NB4 (cell line): ENCODE measurements around the gene HIGD1C.

Experiments
- DNase-seq: peaks from one replicate; pipeline ENCODE4 v3.0.0; 2010; ENCODE audit warnings: low read depth
- H3K4me3 ChIP-seq: one replicate; pipeline ENCODE4 v1.5.1; 2011; ENCODE audit warnings: mild to moderate bottlenecking, low read depth, low read length, moderate library complexity
- MAX ChIP-seq: IDR thresholded peaks from 2 replicates; pipeline ENCODE4 v1.6.1; 2011; ENCODE audit warnings: low read depth, low read length
- MYC ChIP-seq: IDR thresholded peaks from 2 replicates; pipeline ENCODE4 v1.6.1; 2011; ENCODE audit warnings: low read depth, low read length
- POLR2A ChIP-seq: IDR thresholded peaks from 2 replicates; pipeline ENCODE4 v1.6.1; 2011; ENCODE audit warnings: mild to moderate bottlenecking; ENCODE audit not compliant: insufficient read length; ENCODE audit errors: extremely low read depth
- TF ChIP-seq, protein P1 (sequence below): IDR thresholded peaks from one replicate; pipeline ENCODE4 v1.5.1; 2012; ENCODE audit warnings: low read depth, low read length

The HIGD1C gene

GRCh38 chr12:50936821-50937530, 15.4 kb upstream of the HIGD1C start:
- TF ChIP-seq MYC (no peak), MAX (peak; percentile 35; the same call in 1 of the 2 replicates)

DNA sequence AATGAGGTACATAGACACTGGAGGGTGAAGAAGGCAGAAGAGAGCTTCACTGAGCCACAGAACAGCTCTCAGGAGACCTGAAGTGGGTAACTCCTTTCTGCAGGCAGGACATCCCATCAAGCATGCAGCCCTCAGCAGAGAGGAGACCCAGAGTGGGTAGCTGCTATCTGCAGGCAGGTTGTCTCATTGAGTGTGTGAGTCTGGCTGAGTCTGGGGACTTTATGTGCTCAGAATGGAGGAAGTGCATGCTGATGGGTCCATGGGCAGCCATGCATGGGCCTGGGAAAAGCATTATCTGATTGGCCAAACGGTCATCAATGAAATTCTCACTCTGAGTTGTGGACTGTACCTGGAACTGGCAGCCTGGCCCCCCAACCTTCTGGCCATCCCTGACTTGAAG, 14.7 kb upstream of the HIGD1C start:
- peak; percentile 35 for DNase-seq
- H3K4me3 ChIP-seq, result no peak overlapping the region
- no peak for TF ChIP-seq MAX
- TF ChIP-seq, protein P1, sequence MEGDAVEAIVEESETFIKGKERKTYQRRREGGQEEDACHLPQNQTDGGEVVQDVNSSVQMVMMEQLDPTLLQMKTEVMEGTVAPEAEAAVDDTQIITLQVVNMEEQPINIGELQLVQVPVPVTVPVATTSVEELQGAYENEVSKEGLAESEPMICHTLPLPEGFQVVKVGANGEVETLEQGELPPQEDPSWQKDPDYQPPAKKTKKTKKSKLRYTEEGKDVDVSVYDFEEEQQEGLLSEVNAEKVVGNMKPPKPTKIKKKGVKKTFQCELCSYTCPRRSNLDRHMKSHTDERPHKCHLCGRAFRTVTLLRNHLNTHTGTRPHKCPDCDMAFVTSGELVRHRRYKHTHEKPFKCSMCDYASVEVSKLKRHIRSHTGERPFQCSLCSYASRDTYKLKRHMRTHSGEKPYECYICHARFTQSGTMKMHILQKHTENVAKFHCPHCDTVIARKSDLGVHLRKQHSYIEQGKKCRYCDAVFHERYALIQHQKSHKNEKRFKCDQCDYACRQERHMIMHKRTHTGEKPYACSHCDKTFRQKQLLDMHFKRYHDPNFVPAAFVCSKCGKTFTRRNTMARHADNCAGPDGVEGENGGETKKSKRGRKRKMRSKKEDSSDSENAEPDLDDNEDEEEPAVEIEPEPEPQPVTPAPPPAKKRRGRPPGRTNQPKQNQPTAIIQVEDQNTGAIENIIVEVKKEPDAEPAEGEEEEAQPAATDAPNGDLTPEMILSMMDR, result no peak
- TF ChIP-seq POLR2A, result no peak
- no peak for TF ChIP-seq MYC

More at GRCh38 chr12:50936821-50937530, 15.4 kb upstream of the HIGD1C start:
- no peak for DNase-seq
- no peak overlapping the region for H3K4me3 ChIP-seq

- TF ChIP-seq MAX (no peak), MYC (no peak), POLR2A (no peak)
- TF ChIP-seq, protein P1, result no peak
- no peak for DNase-seq
Measured at GRCh38 chr12:50947933-50948626, 4.3 kb upstream of the HIGD1C start.

GRCh38 chr12:50948798-50949197, 3.5 kb upstream of the HIGD1C start:
- DNase-seq, result no peak
- TF ChIP-seq POLR2A (no peak), MYC (no peak), MAX (no peak)
- TF ChIP-seq, protein P1, result no peak
- no peak overlapping the region for H3K4me3 ChIP-seq

More at GRCh38 chr12:50947933-50948626, 4.3 kb upstream of the HIGD1C start:
- H3K4me3 ChIP-seq, result no peak overlapping the region

- TF ChIP-seq, protein P1, result no peak
- TF ChIP-seq MYC, result no peak
- no peak for TF ChIP-seq MAX
- no peak for TF ChIP-seq POLR2A
- DNase-seq, result no peak
- no peak overlapping the region for H3K4me3 ChIP-seq
Measured at GRCh38 chr12:50949801-50950302, 2.5 kb upstream of the HIGD1C start.

GRCh38 chr12:50951112-50951511, 1.2 kb upstream of the HIGD1C start:
- DNase-seq, result no peak
- H3K4me3 ChIP-seq, result no peak overlapping the region
- TF ChIP-seq, protein P1, result no peak
- TF ChIP-seq MYC (no peak), MAX (no peak), POLR2A (no peak)
